ENCODE measurements around the gene PRDX1.
"Not testable (repeated sequence)": the region's sequence is repeated elsewhere in the genome, so short reads cannot be mapped to it uniquely, and the experiment has no call there.

PRDX1 gene

DNA sequence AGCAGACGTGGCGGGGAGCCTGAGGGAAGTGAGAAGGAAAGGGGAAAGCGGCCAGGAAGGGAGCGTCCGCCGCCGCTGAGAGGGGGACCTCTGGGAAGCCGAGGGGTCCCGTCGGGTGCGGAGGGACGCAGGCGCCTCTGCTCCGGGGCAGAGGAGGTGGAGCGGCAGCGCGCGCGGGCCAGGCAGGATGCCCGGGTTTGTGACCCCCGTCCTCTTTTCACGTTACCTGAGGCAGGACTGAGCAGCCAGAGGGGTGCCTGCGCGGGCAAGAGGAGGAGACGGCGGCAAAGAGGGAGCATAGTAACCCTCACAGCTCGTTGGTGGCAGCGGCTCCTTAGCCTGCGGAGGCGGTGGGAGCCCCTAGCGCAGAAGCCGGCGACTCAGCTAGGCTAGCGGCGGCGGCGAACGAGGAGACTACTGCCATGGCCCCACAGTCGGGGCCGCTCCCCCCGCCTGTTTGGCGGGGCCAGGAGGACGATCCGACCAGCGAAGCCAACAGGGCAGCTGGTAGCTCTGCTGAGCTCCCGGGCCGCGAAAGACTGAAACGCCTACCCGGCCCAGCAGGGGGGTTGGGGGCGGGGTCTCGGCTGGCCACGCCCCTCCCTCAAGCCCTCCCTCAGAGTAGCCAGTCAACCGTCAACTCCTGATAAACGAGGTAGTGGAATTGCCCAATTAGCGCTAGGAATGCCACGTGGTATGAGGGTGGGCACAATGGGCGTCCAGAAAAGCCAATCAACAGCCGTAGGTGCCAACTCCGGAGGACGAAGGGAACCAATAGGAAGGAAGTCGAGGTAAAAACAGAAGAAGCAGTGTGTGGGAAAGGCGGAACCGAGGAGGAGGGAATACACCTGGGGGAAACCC is 30.8 kb downstream of the PRDX1 start, which contains the start of gene TESK2:
Gene TESK2 (minus strand): TSS at position 538 of the 861 bp plus-strand sequence. CDS start 33,378 bp downstream, outside the sequence.
- DNase-seq (ENCODE audit: extremely low spot score) = peak; percentile 95
- ChIA-PET CTCF (interaction anchor here (1.2 to 10.8 kb wide), 15 partner anchors 11 to 476 kb away, joined by 3 to 389 read pairs (median 7); partner anchors contain the start of genes CCDC163, HECTD3, MMACHC and MUTYH), POLR2A (interaction anchor here (0.8 to 3.7 kb wide), 6 partner anchors 9 to 691 kb away, joined by 3 to 26 read pairs (median 6); partner anchors contain the start of genes CCDC163, MMACHC, MUTYH and NASP)
- TF ChIP-seq, protein P1, sequence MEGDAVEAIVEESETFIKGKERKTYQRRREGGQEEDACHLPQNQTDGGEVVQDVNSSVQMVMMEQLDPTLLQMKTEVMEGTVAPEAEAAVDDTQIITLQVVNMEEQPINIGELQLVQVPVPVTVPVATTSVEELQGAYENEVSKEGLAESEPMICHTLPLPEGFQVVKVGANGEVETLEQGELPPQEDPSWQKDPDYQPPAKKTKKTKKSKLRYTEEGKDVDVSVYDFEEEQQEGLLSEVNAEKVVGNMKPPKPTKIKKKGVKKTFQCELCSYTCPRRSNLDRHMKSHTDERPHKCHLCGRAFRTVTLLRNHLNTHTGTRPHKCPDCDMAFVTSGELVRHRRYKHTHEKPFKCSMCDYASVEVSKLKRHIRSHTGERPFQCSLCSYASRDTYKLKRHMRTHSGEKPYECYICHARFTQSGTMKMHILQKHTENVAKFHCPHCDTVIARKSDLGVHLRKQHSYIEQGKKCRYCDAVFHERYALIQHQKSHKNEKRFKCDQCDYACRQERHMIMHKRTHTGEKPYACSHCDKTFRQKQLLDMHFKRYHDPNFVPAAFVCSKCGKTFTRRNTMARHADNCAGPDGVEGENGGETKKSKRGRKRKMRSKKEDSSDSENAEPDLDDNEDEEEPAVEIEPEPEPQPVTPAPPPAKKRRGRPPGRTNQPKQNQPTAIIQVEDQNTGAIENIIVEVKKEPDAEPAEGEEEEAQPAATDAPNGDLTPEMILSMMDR (IDR thresholded peaks at IDR 0.05; ENCODE audit: control extremely low read depth, extremely low read depth, low read depth, missing control alignments) = no peak

DNA sequence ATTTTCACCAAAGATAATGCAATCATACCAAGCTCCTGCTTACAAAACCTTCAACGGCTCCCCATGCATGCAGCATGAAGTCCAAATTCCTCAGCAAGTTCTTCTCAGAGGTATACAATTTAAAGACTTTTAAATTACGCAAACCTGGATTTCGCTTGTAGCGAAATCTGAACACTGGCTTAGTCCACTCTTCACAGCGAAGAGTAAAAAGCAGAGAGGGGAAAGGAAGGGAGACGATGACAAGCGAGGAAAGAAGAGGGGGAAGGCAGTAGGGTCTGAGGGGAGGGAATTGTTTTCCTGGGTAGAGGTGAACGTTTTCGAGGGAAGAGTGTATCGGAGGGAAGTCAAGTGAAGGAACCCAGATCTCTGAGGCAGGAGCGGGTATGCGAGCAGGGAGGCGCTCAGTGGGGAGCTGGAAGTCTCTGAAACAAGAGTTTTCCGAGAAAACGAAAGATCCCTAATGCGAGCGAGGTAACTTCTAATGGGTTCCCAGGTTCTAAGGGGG is 31.5 kb downstream of the PRDX1 start:
- TF ChIP-seq, protein P1 (IDR thresholded peaks at IDR 0.05; ENCODE audit: control extremely low read depth, extremely low read depth, low read depth, missing control alignments) = no peak
- DNase-seq (ENCODE audit: extremely low spot score) = no peak
- ChIA-PET CTCF (interaction anchor here (1.2 to 10.8 kb wide), 9 partner anchors 11 to 475 kb away, joined by 3 to 389 read pairs (median 7); partner anchors contain the start of genes CCDC163, HECTD3, MMACHC and UROD), POLR2A (interaction anchor here (0.8 to 3.7 kb wide), 4 partner anchors 30 to 671 kb away, joined by 3 to 26 read pairs (median 9); partner anchors contain the start of genes MUTYH, NASP, PRDX1 and TOE1)

DNA sequence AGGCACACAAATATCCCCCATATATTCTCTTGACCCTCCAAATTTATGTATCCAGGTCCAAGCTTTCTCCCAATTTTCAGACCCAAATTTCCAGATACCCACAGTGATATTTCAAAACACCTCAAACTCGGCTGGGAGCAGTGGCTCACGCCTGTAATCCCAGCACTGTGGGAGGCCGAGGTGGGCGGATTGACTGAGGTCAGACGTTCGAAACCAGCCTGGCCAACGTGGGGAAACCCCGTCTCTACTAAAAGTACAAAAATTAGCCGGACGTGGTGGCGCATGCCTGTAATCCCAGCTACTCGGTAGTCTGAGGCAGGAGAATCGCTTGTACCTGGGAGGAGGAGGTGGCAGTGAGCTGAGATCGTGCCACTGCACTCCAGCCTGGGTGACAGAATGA is 32.3 kb downstream of the PRDX1 start:
- CTCF ChIA-PET = interaction anchor here (1.2 to 10.8 kb wide), 6 partner anchors 12 to 474 kb away, joined by 3 to 389 read pairs (median 22); partner anchors contain the start of genes CCDC163, HECTD3, MMACHC and UROD

DNA sequence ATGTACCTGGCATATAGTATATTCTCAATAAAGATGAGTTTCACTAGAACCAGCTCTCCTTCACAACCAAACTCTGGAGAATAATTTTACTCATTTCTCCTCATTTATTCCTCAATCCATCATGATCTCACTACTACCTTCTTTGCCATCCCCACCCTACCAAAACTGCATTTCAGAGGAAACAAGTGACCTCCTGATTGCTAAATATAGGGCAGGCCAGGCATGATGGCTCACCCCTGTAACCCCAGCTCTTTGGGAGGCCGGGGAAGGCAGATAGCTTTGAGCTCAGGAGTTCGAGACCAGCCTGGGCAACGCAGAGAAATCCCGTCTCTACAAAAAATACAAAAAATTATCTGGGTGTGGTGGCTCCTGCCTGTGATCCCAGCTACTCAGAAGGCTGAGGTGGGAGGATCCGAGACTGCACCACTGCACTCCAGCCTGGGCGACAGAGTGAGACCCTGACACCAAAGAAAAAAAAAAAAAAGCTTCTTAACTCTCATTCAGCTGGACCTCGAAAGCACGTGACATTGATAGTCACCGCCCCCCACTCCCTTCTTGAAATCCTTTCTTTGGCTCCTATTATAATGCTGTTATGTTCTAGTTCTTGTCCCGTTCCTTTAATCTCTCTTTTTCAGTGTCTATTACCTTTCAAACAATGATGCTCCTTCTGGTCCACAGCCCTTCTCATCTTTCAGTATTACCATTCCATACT is 32.9 kb downstream of the PRDX1 start:
- TF ChIP-seq, protein P1 (IDR thresholded peaks at IDR 0.05; ENCODE audit: control extremely low read depth, extremely low read depth, low read depth, missing control alignments) = no peak
- CTCF ChIA-PET = interaction anchor here (1.2 to 10.8 kb wide), 4 partner anchors 13 to 474 kb away, joined by 3 to 389 read pairs (median 78); partner anchors contain the start of genes CCDC163, HECTD3, MMACHC and UROD
- POLR2A ChIA-PET = interaction anchor here (0.6 kb wide), 1 partner anchor 66 kb away, joined by 4 read pairs; no protein-coding TSS in a partner anchor
- DNase-seq (ENCODE audit: extremely low spot score) = no peak

More for the DNA sequence above, 32.3 kb downstream of the PRDX1 start:
- not testable (repeated sequence) for DNase-seq (ENCODE audit: extremely low spot score)
- POLR2A ChIA-PET = interaction anchor here (0.6 kb wide), 1 partner anchor 66 kb away, joined by 4 read pairs; no protein-coding TSS in a partner anchor

DNA sequence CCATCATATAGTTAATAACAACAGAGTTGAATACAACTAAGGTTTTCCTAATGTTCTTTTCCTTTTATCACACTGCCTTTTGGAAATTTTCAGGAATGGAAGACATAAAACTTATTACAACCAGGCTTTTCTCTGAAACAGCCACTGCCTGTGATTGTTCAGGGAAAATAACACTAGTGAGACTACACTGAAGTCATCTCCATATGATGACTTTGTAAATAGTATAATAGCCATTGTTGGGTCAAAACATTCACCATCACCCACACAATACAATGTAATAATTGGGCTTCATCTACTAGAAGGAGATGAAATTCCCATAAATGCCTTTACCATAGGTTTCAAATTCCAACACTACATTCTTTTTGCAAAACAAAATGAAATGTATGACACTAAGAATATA is 35.7 kb downstream of the PRDX1 start:
- POLR2A ChIA-PET = no interaction called here
- CTCF ChIA-PET = interaction anchor here (1.3 kb wide), 1 partner anchor 17 kb away, joined by 3 read pairs; no protein-coding TSS in a partner anchor
- DNase-seq (ENCODE audit: extremely low spot score) = no peak
- TF ChIP-seq, protein P1 (IDR thresholded peaks at IDR 0.05; ENCODE audit: control extremely low read depth, extremely low read depth, low read depth, missing control alignments) = no peak

DNA sequence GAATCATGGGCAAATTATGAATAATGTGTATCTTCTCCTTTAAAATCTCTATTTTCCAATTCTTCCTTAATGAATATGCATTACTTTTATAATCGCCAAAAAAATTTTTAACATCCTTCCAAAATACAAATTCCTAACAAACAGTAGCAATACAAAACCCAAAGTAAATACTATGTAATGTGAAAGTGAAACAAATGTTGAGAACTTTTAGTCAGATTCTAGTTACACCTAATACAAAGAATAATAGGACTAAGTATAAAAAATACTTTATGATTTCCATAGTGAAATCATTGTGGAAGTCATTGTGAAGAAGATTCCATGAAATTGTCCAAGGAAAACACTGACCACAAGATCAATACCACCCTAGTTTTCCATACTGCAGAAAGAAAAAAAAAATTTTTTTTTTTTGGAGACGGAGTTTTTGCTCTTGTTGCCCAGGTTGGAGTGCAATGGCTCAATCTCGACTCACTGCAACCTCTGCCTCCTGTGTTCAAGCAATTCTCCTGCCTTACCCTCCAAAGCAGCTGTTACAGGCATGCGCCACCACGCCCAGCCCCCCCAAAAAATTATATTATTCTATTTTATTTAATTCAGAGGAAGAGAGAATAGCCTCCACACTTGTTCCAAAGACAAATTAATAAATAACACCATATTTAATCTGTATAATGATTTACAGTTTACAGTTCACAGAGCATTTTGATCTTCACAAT is 42.5 kb downstream of the PRDX1 start:
- DNase-seq (ENCODE audit: extremely low spot score) = no peak
- POLR2A ChIA-PET = no interaction called here
- TF ChIP-seq, protein P1 (IDR thresholded peaks at IDR 0.05; ENCODE audit: control extremely low read depth, extremely low read depth, low read depth, missing control alignments) = no peak
- CTCF ChIA-PET = interaction anchor here (1.0 to 1.9 kb wide), 3 partner anchors 14 to 55 kb away, joined by 3 to 7 read pairs (median 4); no protein-coding TSS in a partner anchor
